Nephron progenitor cell (in vitro differentiated cells): ENCODE data around the gene TMEM72.
A peak's percentile ranks its signal among the peaks of the same experiment; 100 is the strongest.

ENCODE experiments used
- DNase-seq: peaks from one replicate; pipeline ENCODE4 v3.0.0; 2021
- H3K27ac Mint-ChIP-seq: 2 replicates; pipeline ENCODE4 v1.8.0; 2021; ENCODE audit warnings: mild to moderate bottlenecking, moderate library complexity, mixed read lengths
- H3K27me3 Mint-ChIP-seq: 2 replicates; pipeline ENCODE4 v1.8.0; 2021; ENCODE audit warnings: mild to moderate bottlenecking, low read depth, mixed read lengths; ENCODE audit not compliant: poor library complexity
- H3K36me3 Mint-ChIP-seq: 2 replicates; pipeline ENCODE4 v1.8.0; 2021; ENCODE audit warnings: low read depth, mixed read lengths
- H3K4me1 Mint-ChIP-seq: 2 replicates; pipeline ENCODE4 v1.8.0; 2021; ENCODE audit warnings: mixed read lengths
- H3K4me3 Mint-ChIP-seq: 2 replicates; pipeline ENCODE4 v1.8.0; 2021; ENCODE audit warnings: mild to moderate bottlenecking, moderate library complexity, mixed read lengths
- H3K9me3 Mint-ChIP-seq: 2 replicates; pipeline ENCODE4 v1.8.0; 2021; ENCODE audit warnings: mild to moderate bottlenecking, moderate library complexity, mixed read lengths
- TF ChIP-seq, protein P1 (sequence below): fragments of 200-600 bp; sonication (generic); IDR thresholded peaks from 2 replicates; pipeline ENCODE4 v1.5.0; 2021; ENCODE audit warnings: antibody characterized with exemption

TMEM72 gene

GRCh38 chr10:44951576-44952226 lies 40.6 kb downstream of the TMEM72 start:
- DNase-seq = no peak
- H3K9me3 Mint-ChIP-seq = no peaks in the 10 kb centered on the region
- H3K27me3 Mint-ChIP-seq = peaks cover 10% of the 10 kb centered on the region
- peaks cover 25% of the 10 kb centered on the region for H3K36me3 Mint-ChIP-seq
- no peak overlapping the region for H3K4me3 Mint-ChIP-seq
- H3K4me1 Mint-ChIP-seq = peaks cover 47% of the 10 kb centered on the region
- TF ChIP-seq, protein P1, sequence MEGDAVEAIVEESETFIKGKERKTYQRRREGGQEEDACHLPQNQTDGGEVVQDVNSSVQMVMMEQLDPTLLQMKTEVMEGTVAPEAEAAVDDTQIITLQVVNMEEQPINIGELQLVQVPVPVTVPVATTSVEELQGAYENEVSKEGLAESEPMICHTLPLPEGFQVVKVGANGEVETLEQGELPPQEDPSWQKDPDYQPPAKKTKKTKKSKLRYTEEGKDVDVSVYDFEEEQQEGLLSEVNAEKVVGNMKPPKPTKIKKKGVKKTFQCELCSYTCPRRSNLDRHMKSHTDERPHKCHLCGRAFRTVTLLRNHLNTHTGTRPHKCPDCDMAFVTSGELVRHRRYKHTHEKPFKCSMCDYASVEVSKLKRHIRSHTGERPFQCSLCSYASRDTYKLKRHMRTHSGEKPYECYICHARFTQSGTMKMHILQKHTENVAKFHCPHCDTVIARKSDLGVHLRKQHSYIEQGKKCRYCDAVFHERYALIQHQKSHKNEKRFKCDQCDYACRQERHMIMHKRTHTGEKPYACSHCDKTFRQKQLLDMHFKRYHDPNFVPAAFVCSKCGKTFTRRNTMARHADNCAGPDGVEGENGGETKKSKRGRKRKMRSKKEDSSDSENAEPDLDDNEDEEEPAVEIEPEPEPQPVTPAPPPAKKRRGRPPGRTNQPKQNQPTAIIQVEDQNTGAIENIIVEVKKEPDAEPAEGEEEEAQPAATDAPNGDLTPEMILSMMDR = no peak
- no peak overlapping the region for H3K27ac Mint-ChIP-seq

- Mint-ChIP-seq H3K27ac (peak overlapping the region; percentile 21), H3K4me1 (peaks cover 45% of the 10 kb centered on the region), H3K9me3 (no peaks in the 10 kb centered on the region), H3K27me3 (peaks cover 10% of the 10 kb centered on the region), H3K36me3 (peaks cover 29% of the 10 kb centered on the region), H3K4me3 (peak overlapping the region; percentile 22)
- no peak for DNase-seq
- TF ChIP-seq, protein P1 = no peak
Observed at GRCh38 chr10:44952779-44953231, 41.7 kb downstream of the TMEM72 start.

DNA sequence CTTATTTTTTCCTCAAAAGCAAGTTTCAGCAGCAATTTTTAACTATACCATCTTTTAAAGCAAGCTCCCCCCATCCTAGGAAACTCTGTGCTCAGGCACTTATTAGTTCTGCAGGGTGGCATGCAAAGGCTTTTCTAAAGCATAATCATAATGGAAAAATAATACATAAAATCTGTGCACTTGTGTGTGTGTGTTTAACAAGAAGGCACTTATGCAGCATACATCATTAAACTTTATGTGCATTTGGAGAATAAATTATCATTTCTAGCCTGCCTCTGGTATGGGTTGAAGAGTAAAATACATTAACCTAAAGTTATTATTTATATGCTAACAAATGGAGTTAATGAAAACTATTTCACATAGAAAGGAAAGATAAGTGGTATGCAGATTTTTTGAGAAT lies 42.9 kb downstream of the TMEM72 start:
- TF ChIP-seq, protein P1 = no peak
- Mint-ChIP-seq H3K27me3 (peaks cover 10% of the 10 kb centered on the region), H3K27ac (no peak overlapping the region), H3K9me3 (no peaks in the 10 kb centered on the region), H3K4me1 (peaks cover 54% of the 10 kb centered on the region), H3K36me3 (peaks cover 29% of the 10 kb centered on the region), H3K4me3 (no peak overlapping the region)
- no peak for DNase-seq

DNA sequence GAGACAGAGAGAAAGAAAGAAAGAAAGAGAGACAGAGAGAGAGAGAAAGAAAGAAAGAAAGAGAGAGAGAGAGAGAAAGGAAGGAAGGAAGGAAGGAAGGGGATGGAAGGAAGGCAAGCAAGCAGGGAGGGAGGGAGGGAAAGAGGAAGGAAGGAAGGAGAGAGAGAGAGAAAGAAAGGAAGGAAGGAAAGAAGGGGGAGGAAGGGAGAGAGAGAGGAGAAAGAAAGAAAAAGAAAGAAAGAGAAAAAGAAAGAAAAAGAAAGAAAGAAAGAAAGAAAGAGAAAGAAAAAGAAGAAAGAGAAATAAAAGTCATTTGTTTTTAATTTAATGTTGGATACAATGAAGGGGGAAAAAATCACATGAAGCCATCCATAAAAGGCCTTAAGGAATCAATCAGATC lies 43.8 kb downstream of the TMEM72 start:
- H3K27ac Mint-ChIP-seq = no peak overlapping the region

GRCh38 chr10:44955413-44956070 lies 44.4 kb downstream of the TMEM72 start:
- no peak overlapping the region for H3K27ac Mint-ChIP-seq
- peaks cover 63% of the 10 kb centered on the region for H3K4me1 Mint-ChIP-seq
- H3K36me3 Mint-ChIP-seq = peaks cover 29% of the 10 kb centered on the region
- H3K9me3 Mint-ChIP-seq = no peaks in the 10 kb centered on the region
- no peak overlapping the region for H3K4me3 Mint-ChIP-seq
- DNase-seq = no peak
- TF ChIP-seq, protein P1 = no peak
- peaks cover 6% of the 10 kb centered on the region for H3K27me3 Mint-ChIP-seq

More for the DNA sequence above, 43.8 kb downstream of the TMEM72 start:
- H3K4me3 Mint-ChIP-seq = no peak overlapping the region
- H3K36me3 Mint-ChIP-seq = peaks cover 29% of the 10 kb centered on the region
- TF ChIP-seq, protein P1 = no peak
- no peaks in the 10 kb centered on the region for H3K9me3 Mint-ChIP-seq
- H3K27me3 Mint-ChIP-seq = peaks cover 10% of the 10 kb centered on the region
- peaks cover 57% of the 10 kb centered on the region for H3K4me1 Mint-ChIP-seq
- DNase-seq = no peak
